Measurements from ENCODE around the gene MYLK. TPM values are rescaled to one million over a fixed set of nuclear protein-coding genes. Genes with fewer than 3 reads are reported as not detected.

MYLK gene
- total and polyA plus RNA-seq, 10 of the 15 experiments (the other 5 are each of a cell fraction or from before 2014, with no cell fraction given), result 0.04 to 1.6 (median 0.42) TPM; not detected in 1

GRCh38 chr3:123783050-123783689 lies 101.0 kb downstream of the MYLK start (continued):
- TF ChIP-seq PAX8 (IDR thresholded peaks at IDR 0.05) (no peak), SMAD5 (IDR thresholded peaks at IDR 0.05; ENCODE audit: low read depth) (no peak), BHLHE40 (IDR thresholded peaks at IDR 0.05; ENCODE audit: borderline replicate concordance in 1 of 2, low read depth in 2 of 2, low read length in 1 of 2) (no peak), RELB (IDR thresholded peaks at IDR 0.05; ENCODE audit: low read depth) (no peak), NRF1 (conservative IDR thresholded peaks at IDR 0.05; ENCODE audit: low read depth, low read length) (no peak), IKZF2 (IDR thresholded peaks at IDR 0.05) (no peak)

- CTCF ChIA-PET, result no interaction called here
- RAD21 ChIA-PET (ENCODE audit: unreplicated experiment), result no interaction called here
- H4K20me1 ChIP-seq (ENCODE audit: control insufficient read depth, insufficient read depth), result no peaks in the 10 kb centered on the region
- FAIRE-seq, result no peak
- H2AFZ ChIP-seq (ENCODE audit: control insufficient read depth, low read depth, low read length), result no peak overlapping the region
- 1% methylated on average over 4 of the region's 4 CpGs for WGBS (ENCODE audit: insufficient coverage, insufficient replicate concordance, low lambda C conversion rate, missing lambda C conversion rate)
- H3K4me1 ChIP-seq (ENCODE audit: control insufficient read depth, insufficient read depth, low read length), result no peaks in the 10 kb centered on the region
- H3K9ac ChIP-seq (ENCODE audit: control insufficient read depth, insufficient read depth, low read length), result no peak overlapping the region
- no peaks in the 10 kb centered on the region for H3K9me3 ChIP-seq (replicated peaks; ENCODE audit: control insufficient read depth, insufficient read depth, low read length)
- in situ Hi-C loops (cut with MboI) (no loop called here), intact Hi-C loops (cut with micrococcal nuclease; ENCODE audit: unreplicated experiment) (no loop called here)
- H3K27me3 ChIP-seq (replicated peaks in 1 of 2; ENCODE audit: control insufficient read depth in 2 of 2, insufficient read depth in 2 of 2, low read length in 1 of 2), result no peaks in the 10 kb centered on the region; a peak in 1 of 4 replicates
- POLR2A ChIA-PET, result no interaction called here
- H3K4me2 ChIP-seq (ENCODE audit: control insufficient read depth, insufficient read depth), result no peak overlapping the region
- BruUV-seq (replicated peaks), result no TSS peak
- no peak overlapping the region for H3K4me3 ChIP-seq
- no peaks in the 10 kb centered on the region for H3K36me3 ChIP-seq (ENCODE audit: control insufficient read depth in 2 of 2, insufficient read depth in 2 of 2, low read length in 1 of 2)
- H3K27ac ChIP-seq (ENCODE audit: control insufficient read depth, insufficient read depth), result no peak overlapping the region
- SMC1A ChIA-PET (ENCODE audit: uncharacterized antibody, unreplicated experiment), result interaction anchor here (1.0 kb wide), 1 partner anchor 9 kb away, joined by 3 read pairs; no protein-coding TSS in a partner anchor
- peak; percentile 76 for ATAC-seq
- no peaks in the 10 kb centered on the region for H3K79me2 ChIP-seq (ENCODE audit: control insufficient read depth, insufficient read depth, low read length)
- DNase-seq (ENCODE audit: low read depth, low spot score), result no peak
- TF ChIP-seq SP1 (IDR thresholded peaks at IDR 0.05; ENCODE audit: low read depth, low read length), result no peak
- no peak for TF ChIP-seq LARP7 (IDR thresholded peaks at IDR 0.05)
- TF ChIP-seq MYC (IDR thresholded peaks at IDR 0.05; ENCODE audit: insufficient read depth, insufficient read length, insufficient replicate concordance, low read length, severe bottlenecking), result no peak
- no peak for TF ChIP-seq NFYA (IDR thresholded peaks at IDR 0.05; ENCODE audit: borderline replicate concordance, low read depth, low read length)
- no peak for TF ChIP-seq CBFB (IDR thresholded peaks at IDR 0.05; ENCODE audit: low read depth)
- no peak for TF ChIP-seq SMAD5 (IDR thresholded peaks at IDR 0.05; ENCODE audit: low read depth)
- TF ChIP-seq TAF1 (IDR thresholded peaks at IDR 0.05; ENCODE audit: borderline replicate concordance, low read depth, low read length), result no peak
- no peak for TF ChIP-seq WRNIP1 (IDR thresholded peaks at IDR 0.05; ENCODE audit: borderline replicate concordance, low read depth, low read length)
- TF ChIP-seq ZSCAN29 (IDR thresholded peaks at IDR 0.05), result no peak
- TF ChIP-seq CTCF (IDR thresholded peaks at IDR 0.05 in 2 of 3, conservative IDR thresholded peaks at IDR 0.05 in 1 of 3; ENCODE audit: control insufficient read depth in 2 of 3, extremely low read depth in 1 of 3, insufficient read depth in 1 of 3, low read depth in 3 of 3, low read length in 3 of 3), result no peak
- TF ChIP-seq ELK1 (IDR thresholded peaks at IDR 0.05; ENCODE audit: low read depth, low read length), result no peak
- TF ChIP-seq RAD51 (IDR thresholded peaks at IDR 0.05), result no peak
- 0 out of 2 replicates have a peak, but pooled peaks have one; percentile 28 for TF ChIP-seq BCL11A (IDR thresholded peaks at IDR 0.05; ENCODE audit: low read depth, low read length)
- 0 out of 2 replicates have a peak, but pooled peaks have one; percentile 7 for TF ChIP-seq RUNX3 (IDR thresholded peaks at IDR 0.05; ENCODE audit: low read length)
- TF ChIP-seq ZNF24 (IDR thresholded peaks at IDR 0.05), result peak; percentile 59
- TF ChIP-seq HDGF (IDR thresholded peaks at IDR 0.05), result no peak
These were observed 101.6 kb downstream of the MYLK start for GRCh38 chr3:123782488-123782887.
